Measurements from ENCODE around the gene MSH5. TPM values are rescaled to one million over a fixed set of nuclear protein-coding genes. Genes with fewer than 3 reads are reported as not detected.

The MSH5 gene
- total and polyA plus RNA-seq, 9 of the 15 experiments (the other 6 are each of a cell fraction or from before 2014, with no cell fraction given), result 12.5 to 104 (median 46.6) TPM

- TF ChIP-seq ATF2 (CRISPR knock-in tag; IDR thresholded peaks at IDR 0.05) (peak; percentile 90), ZNF75A (CRISPR knock-in tag; IDR thresholded peaks at IDR 0.05) (peak; percentile 63; the same call in 1 of the 2 replicates), TCF7L2 (IDR thresholded peaks at IDR 0.05; ENCODE audit: low read depth, low read length) (peak; percentile 63), RNF2 (IDR thresholded peaks at IDR 0.05) (peak; percentile 100), ESRRA (IDR thresholded peaks at IDR 0.05; ENCODE audit: borderline replicate concordance, low read depth) (peak; percentile 91), U2AF1 (optimal IDR thresholded peaks at IDR 0.05; ENCODE audit: low read depth, low read length) (no peak), KLF6 (CRISPR knock-in tag; IDR thresholded peaks at IDR 0.05; ENCODE audit: borderline replicate concordance) (peak; percentile 10; the same call in 1 of the 2 replicates), SNIP1 (IDR thresholded peaks at IDR 0.05; ENCODE audit: low read depth) (no peak), ZBTB33 (CRISPR knock-in tag; IDR thresholded peaks at IDR 0.05) (peak; percentile 92), SMARCB1 (IDR thresholded peaks at IDR 0.05; ENCODE audit: insufficient read length, low read depth) (peak; percentile 94), TOE1 (IDR thresholded peaks at IDR 0.05; ENCODE audit: borderline replicate concordance) (peak; percentile 90; the same call in 1 of the 2 replicates), TOE1 (CRISPR knock-in tag; IDR thresholded peaks at IDR 0.05; ENCODE audit: borderline replicate concordance, low read depth) (no peak), GTF3C2 (IDR thresholded peaks at IDR 0.05; ENCODE audit: borderline replicate concordance, extremely low read depth, insufficient read length) (no peak), MAZ (CRISPR knock-in tag; conservative IDR thresholded peaks at IDR 0.05 in 1 of 2, IDR thresholded peaks at IDR 0.05 in 1 of 2) (peak; percentile 99)
- TF ChIP-seq, protein P1, sequence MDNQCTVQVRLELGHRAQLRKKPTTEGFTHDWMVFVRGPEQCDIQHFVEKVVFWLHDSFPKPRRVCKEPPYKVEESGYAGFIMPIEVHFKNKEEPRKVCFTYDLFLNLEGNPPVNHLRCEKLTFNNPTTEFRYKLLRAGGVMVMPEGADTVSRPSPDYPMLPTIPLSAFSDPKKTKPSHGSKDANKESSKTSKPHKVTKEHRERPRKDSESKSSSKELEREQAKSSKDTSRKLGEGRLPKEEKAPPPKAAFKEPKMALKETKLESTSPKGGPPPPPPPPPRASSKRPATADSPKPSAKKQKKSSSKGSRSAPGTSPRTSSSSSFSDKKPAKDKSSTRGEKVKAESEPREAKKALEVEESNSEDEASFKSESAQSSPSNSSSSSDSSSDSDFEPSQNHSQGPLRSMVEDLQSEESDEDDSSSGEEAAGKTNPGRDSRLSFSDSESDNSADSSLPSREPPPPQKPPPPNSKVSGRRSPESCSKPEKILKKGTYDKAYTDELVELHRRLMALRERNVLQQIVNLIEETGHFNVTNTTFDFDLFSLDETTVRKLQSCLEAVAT (IDR thresholded peaks at IDR 0.05), result peak in 1 of 2 experiments; percentile 92; a peak in 2 of 4 replicates
- TF ChIP-seq, protein P2, sequence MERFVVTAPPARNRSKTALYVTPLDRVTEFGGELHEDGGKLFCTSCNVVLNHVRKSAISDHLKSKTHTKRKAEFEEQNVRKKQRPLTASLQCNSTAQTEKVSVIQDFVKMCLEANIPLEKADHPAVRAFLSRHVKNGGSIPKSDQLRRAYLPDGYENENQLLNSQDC (CRISPR knock-in tag; IDR thresholded peaks at IDR 0.05), result 0 out of 2 replicates have a peak, but pooled peaks have one; percentile 28
- TF ChIP-seq, protein P3, sequence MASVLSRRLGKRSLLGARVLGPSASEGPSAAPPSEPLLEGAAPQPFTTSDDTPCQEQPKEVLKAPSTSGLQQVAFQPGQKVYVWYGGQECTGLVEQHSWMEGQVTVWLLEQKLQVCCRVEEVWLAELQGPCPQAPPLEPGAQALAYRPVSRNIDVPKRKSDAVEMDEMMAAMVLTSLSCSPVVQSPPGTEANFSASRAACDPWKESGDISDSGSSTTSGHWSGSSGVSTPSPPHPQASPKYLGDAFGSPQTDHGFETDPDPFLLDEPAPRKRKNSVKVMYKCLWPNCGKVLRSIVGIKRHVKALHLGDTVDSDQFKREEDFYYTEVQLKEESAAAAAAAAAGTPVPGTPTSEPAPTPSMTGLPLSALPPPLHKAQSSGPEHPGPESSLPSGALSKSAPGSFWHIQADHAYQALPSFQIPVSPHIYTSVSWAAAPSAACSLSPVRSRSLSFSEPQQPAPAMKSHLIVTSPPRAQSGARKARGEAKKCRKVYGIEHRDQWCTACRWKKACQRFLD (CRISPR knock-in tag; IDR thresholded peaks at IDR 0.05), result peak; percentile 93
These were observed 37.3 kb downstream of the MSH5 start, which contains the start of gene VWA7 (continued) for GRCh38 chr6:31776989-31777666.
